H9 (cell line): ENCODE data around the gene CIDEC. TPM values are rescaled to one million over a fixed set of nuclear protein-coding genes. Genes with fewer than 3 reads are reported as not detected.

Experiments
- DNase-seq: peaks from one replicate; pipeline ENCODE4 v3.0.0-alpha.2; 2017
- H2AFZ ChIP-seq: one replicate; pipeline ENCODE4 v1.6.1; 2013; ENCODE audit warnings: mild to moderate bottlenecking, low read length, control low read depth, moderate library complexity
- H2AK5ac ChIP-seq: 2 replicates; pipeline ENCODE4 v1.6.1; 2013; ENCODE audit warnings: low read length, control low read depth, mixed read lengths; ENCODE audit not compliant: insufficient read length
- H2BK120ac ChIP-seq: one replicate; pipeline ENCODE4 v1.6.1; 2013; ENCODE audit warnings: low read depth, mild to moderate bottlenecking, low read length, control low read depth, inconsistent platforms; ENCODE audit not compliant: poor library complexity, severe bottlenecking
- H2BK12ac ChIP-seq: 2 replicates; pipeline ENCODE4 v1.6.1; 2013; ENCODE audit warnings: low read length, control low read depth, mixed read lengths, low read depth; ENCODE audit not compliant: insufficient read length
- H2BK15ac ChIP-seq: 2 replicates; pipeline ENCODE4 v1.6.1; 2013; ENCODE audit warnings: low read depth, low read length, control low read depth
- H2BK20ac ChIP-seq: one replicate; pipeline ENCODE4 v1.6.1; 2013; ENCODE audit warnings: low read depth, mild to moderate bottlenecking, low read length, control low read depth, inconsistent platforms; ENCODE audit not compliant: poor library complexity, severe bottlenecking
- H2BK5ac ChIP-seq: 2 replicates; pipeline ENCODE4 v1.6.1; 2013; ENCODE audit warnings: low read length, control low read depth, mixed read lengths; ENCODE audit not compliant: insufficient read length
- H3K14ac ChIP-seq: 2 replicates; pipeline ENCODE4 v1.6.1; 2013; ENCODE audit warnings: low read length, control low read depth; ENCODE audit not compliant: insufficient read depth
- H3K18ac ChIP-seq: 2 replicates; pipeline ENCODE4 v1.6.1; 2013; ENCODE audit warnings: low read depth, mild to moderate bottlenecking, mixed read lengths, low read length, control low read depth; ENCODE audit not compliant: insufficient read length
- H3K23ac ChIP-seq: 2 replicates; pipeline ENCODE4 v1.6.1; 2013; ENCODE audit warnings: low read length, control low read depth, mixed read lengths, low read depth; ENCODE audit not compliant: insufficient read length
- H3K23me2 ChIP-seq: 2 replicates; pipeline ENCODE4 v1.6.1; 2013; ENCODE audit warnings: low read depth, mild to moderate bottlenecking, mixed read lengths, low read length, control low read depth; ENCODE audit not compliant: insufficient read length, poor library complexity, severe bottlenecking
- H3K27ac ChIP-seq: 2 replicates; pipeline ENCODE4 v1.5.1; 2013; ENCODE audit warnings: low read length, control low read depth, mixed read lengths, low read depth; ENCODE audit not compliant: insufficient read length
- H3K27me3 ChIP-seq: 2 replicates; pipeline ENCODE4 v1.6.1; 2013; ENCODE audit warnings: low read length, control low read depth, inconsistent platforms; ENCODE audit not compliant: insufficient read depth
- H3K4ac ChIP-seq: 2 replicates; pipeline ENCODE4 v1.6.1; 2013; ENCODE audit warnings: low read depth, mild to moderate bottlenecking, control low read depth, inconsistent platforms, low read length, moderate library complexity
- H3K4me1 ChIP-seq: 2 replicates; pipeline ENCODE4 v1.6.1; 2013; ENCODE audit warnings: low read length, control low read depth, inconsistent platforms; ENCODE audit not compliant: insufficient read depth
- H3K4me2 ChIP-seq: 2 replicates; pipeline ENCODE4 v1.6.1; 2013; ENCODE audit warnings: low read length, control low read depth, mixed read lengths; ENCODE audit not compliant: insufficient read length, insufficient read depth
- H3K56ac ChIP-seq: 2 replicates; pipeline ENCODE4 v1.6.1; 2013; ENCODE audit warnings: low read depth, mild to moderate bottlenecking, mixed read lengths, low read length, control low read depth; ENCODE audit not compliant: insufficient read length
- H3K79me1 ChIP-seq: 2 replicates; pipeline ENCODE4 v1.6.1; 2013; ENCODE audit warnings: low read depth, mild to moderate bottlenecking, moderate library complexity, low read length, control low read depth, inconsistent platforms; ENCODE audit not compliant: insufficient read depth, poor library complexity, severe bottlenecking
- H3K79me2 ChIP-seq: 2 replicates; pipeline ENCODE4 v1.6.1; 2013; ENCODE audit warnings: low read length, control low read depth, inconsistent platforms; ENCODE audit not compliant: insufficient read depth
- H3K9ac ChIP-seq: 2 replicates; pipeline ENCODE4 v1.6.1; 2013; ENCODE audit warnings: low read length, control low read depth, mixed read lengths; ENCODE audit not compliant: insufficient read length; ENCODE audit errors: extremely low read depth
- H3K9me3 ChIP-seq: one replicate; pipeline ENCODE4 v1.6.1; 2013; ENCODE audit warnings: low read depth, low read length, inconsistent platforms; ENCODE audit not compliant: control insufficient read depth
- H3T11ph ChIP-seq: one replicate; pipeline ENCODE4 v1.6.1; 2013; ENCODE audit warnings: mild to moderate bottlenecking, low read length, control low read depth, inconsistent platforms
- H4K20me1 ChIP-seq: one replicate; pipeline ENCODE4 v1.6.1; 2013; ENCODE audit not compliant: control insufficient read depth, insufficient read length, insufficient read depth
- H4K5ac ChIP-seq: 2 replicates; pipeline ENCODE4 v1.6.1; 2013; ENCODE audit warnings: low read depth, mild to moderate bottlenecking, mixed read lengths, low read length, control low read depth; ENCODE audit not compliant: insufficient read length
- H4K8ac ChIP-seq: replicated peaks from 2 replicates; pipeline ENCODE4 v1.6.1; 2013; ENCODE audit warnings: low read length, control low read depth, mixed read lengths, low read depth; ENCODE audit not compliant: insufficient read length
- H4K91ac ChIP-seq: 2 replicates; pipeline ENCODE4 v1.6.1; 2013; ENCODE audit warnings: low read depth, mild to moderate bottlenecking, moderate library complexity, mixed read lengths, low read length, control low read depth; ENCODE audit not compliant: insufficient read length
- H3K27ac Mint-ChIP-seq, 3 experiments: 2 replicates in 2 of 3; 3 replicates in 1 of 3; pipeline ENCODE4 v1.8.0; 2020 to 2021; ENCODE audit warnings: mixed read lengths in 3 of 3, mild to moderate bottlenecking in 1 of 3, moderate library complexity in 1 of 3
- H3K27me3 Mint-ChIP-seq: 2 replicates; pipeline ENCODE4 v1.8.0; 2021; ENCODE audit warnings: low read depth, mild to moderate bottlenecking, moderate library complexity, mixed read lengths
- H3K36me3 Mint-ChIP-seq, 3 experiments: 2 replicates in 2 of 3; 3 replicates in 1 of 3; pipeline ENCODE4 v1.8.0; 2020 to 2021; ENCODE audit warnings: low read depth in 3 of 3, mixed read lengths in 3 of 3; ENCODE audit not compliant: insufficient read depth in 1 of 3
- H3K4me1 Mint-ChIP-seq, 2 experiments: 2 replicates each; pipeline ENCODE4 v1.8.0; 2020; ENCODE audit warnings: mixed read lengths in 2 of 2
- H3K4me3 Mint-ChIP-seq, 2 experiments: 2 replicates in 1 of 2; 3 replicates in 1 of 2; pipeline ENCODE4 v1.8.0; 2020 to 2021; ENCODE audit warnings: mild to moderate bottlenecking in 2 of 2, mixed read lengths in 2 of 2, moderate library complexity in 1 of 2
- H3K9me3 Mint-ChIP-seq, 2 experiments: 2 replicates in 1 of 2; 3 replicates in 1 of 2; pipeline ENCODE4 v1.8.0; 2020; ENCODE audit warnings: mild to moderate bottlenecking in 2 of 2, mixed read lengths in 2 of 2, moderate library complexity in 1 of 2
- CTCF ChIP-seq: fragments of 200-600 bp; sonication (generic); conservative IDR thresholded peaks from 3 replicates; pipeline ENCODE4 v1.8.0; 2021; ENCODE audit warnings: antibody characterized with exemption, mild to moderate bottlenecking
- WGBS: extraction: QIAGEN DNeasy Blood & Tissue Kit; methylation state at CpG from one replicate; pipeline ENCODE4 v1.1.7; 2013; ENCODE audit warnings: missing lambda C conversion rate, low lambda C conversion rate, mixed read lengths; ENCODE audit not compliant: insufficient read length; ENCODE audit errors: extremely low coverage; 5-methylcytosine and 5-hydroxymethylcytosine counted together
- total RNA-seq: library from RNA; stranded (reverse); gene quantifications from 2 replicates; pipeline ENCODE4 v1.2.1, GENCODE V29; 2021

Gene CIDEC
- total RNA-seq, 1 experiment from 2014 or later, result not detected

DNA sequence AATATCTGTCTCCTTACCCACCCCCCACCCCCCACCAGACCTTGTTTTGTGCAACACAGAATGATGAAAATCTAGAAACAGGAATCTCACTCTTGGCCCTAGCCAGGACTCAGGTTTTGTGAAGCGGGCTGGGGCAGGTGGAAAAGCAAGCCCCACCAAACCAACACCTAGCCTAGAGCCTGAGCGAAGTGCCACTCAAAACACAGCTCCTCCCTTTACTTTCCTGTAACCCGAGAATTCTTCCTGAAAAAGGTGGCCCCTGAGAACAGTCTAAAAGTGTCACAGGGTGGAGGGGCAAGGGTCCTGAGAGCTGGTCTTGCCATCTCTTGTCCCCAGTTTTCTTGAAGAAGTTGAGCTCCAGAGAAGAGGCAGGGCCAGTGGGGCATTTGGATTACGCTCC, 18.9 kb downstream of the CIDEC start:
- Histone ChIP-seq H3K4me2 (no peak overlapping the region), H3K56ac (no peak overlapping the region), H3K79me2 (no peaks in the 10 kb centered on the region), H4K91ac (no peak overlapping the region), H2BK12ac (no peak overlapping the region), H2BK5ac (no peak overlapping the region), H4K20me1 (no peaks in the 10 kb centered on the region), H3K9me3 (no peaks in the 10 kb centered on the region), H3K27me3 (no peaks in the 10 kb centered on the region; the same call in none of the 2 replicates), H2AK5ac (no peak overlapping the region), H3K4me1 (no peaks in the 10 kb centered on the region), H3K9ac (no peak overlapping the region), H4K5ac (no peak overlapping the region), H4K8ac (no peak overlapping the region), H2BK20ac (no peak overlapping the region), H3K79me1 (no peaks in the 10 kb centered on the region), H3T11ph (no peak overlapping the region), H2AFZ (no peak overlapping the region), H3K27ac (no peak overlapping the region), H3K23ac (no peak overlapping the region), H3K4ac (no peak overlapping the region), H2BK120ac (no peak overlapping the region), H2BK15ac (no peak overlapping the region), H3K18ac (no peak overlapping the region), H3K14ac (no peak overlapping the region), H3K23me2 (peaks cover 5% of the 10 kb centered on the region)
- whole genome bisulfite sequencing, result no CpG with 5 or more reads among the region's 4 CpGs
- H3K36me3 Mint-ChIP-seq, result no peaks in the 10 kb centered on the region
- no peaks in the 10 kb centered on the region for H3K9me3 Mint-ChIP-seq
- no peak overlapping the region for H3K27ac Mint-ChIP-seq
- H3K4me1 Mint-ChIP-seq, result peaks cover 19 to 35% of the 10 kb centered on the region in 2 experiments
- H3K4me3 Mint-ChIP-seq, result no peak overlapping the region
- DNase-seq, result no peak
- TF ChIP-seq CTCF, result no peak
- peaks cover 27% of the 10 kb centered on the region for H3K27me3 Mint-ChIP-seq
